IMR-90 (cell line): Measurements from ENCODE around the gene PAX5. TPM values are rescaled to one million over a fixed set of nuclear protein-coding genes. Genes with fewer than 3 reads are reported as not detected.

Experiments used
- ATAC-seq: fragments of 200-7000 bp; cut with Tn5 transposase; 2 replicates; pipeline ENCODE4 v1.9.1; 2020; ENCODE audit warnings: low read depth, mild to moderate bottlenecking, moderate library complexity
- BruUV-seq: library from RNA; stranded (reverse); fragments of 400-500 nt; replicated peaks from 2 replicates; lab custom pipeline; 2021; lab: Mats Ljungman, UMichigan
- CTCF ChIA-PET: fragments of 300-600 bp; formaldehyde crosslinking; extraction: SDS; loops from one replicate; lab custom pipeline; 2021; ENCODE audit warnings: antibody characterized with exemption; lab: Yijun Ruan, JAX
- POLR2A ChIA-PET: fragments of 300-600 bp; sonication (Branson Sonifier 250); formaldehyde crosslinking; loops from one replicate; lab custom pipeline; 2022; ENCODE audit warnings: antibody characterized with exemption; ENCODE audit not compliant: unreplicated experiment; lab: Charles Lee
- DNase-seq: peaks from one replicate; pipeline ENCODE4 v3.0.0; 2013
- H2AFZ ChIP-seq: replicated peaks from 2 replicates; pipeline ENCODE3; 2013; ENCODE audit warnings: low read length, mild to moderate bottlenecking; ENCODE audit not compliant: poor library complexity
- H2AK5ac ChIP-seq: 2 replicates; pipeline ENCODE4 v1.6.1; 2013; ENCODE audit warnings: low read depth, low read length, inconsistent platforms
- H2AK9ac ChIP-seq: replicated peaks from 2 replicates; pipeline ENCODE3; 2013; ENCODE audit warnings: mild to moderate bottlenecking, low read depth, low read length, moderate library complexity; ENCODE audit not compliant: poor library complexity
- H2BK120ac ChIP-seq: 2 replicates; pipeline ENCODE4 v1.6.1; 2013; ENCODE audit warnings: low read depth, low read length, inconsistent platforms
- H2BK15ac ChIP-seq: 3 replicates; pipeline ENCODE4 v1.6.1; 2013; ENCODE audit warnings: low read depth, low read length, inconsistent platforms
- H2BK20ac ChIP-seq: 2 replicates; pipeline ENCODE4 v1.6.1; 2013; ENCODE audit warnings: low read depth, mild to moderate bottlenecking, inconsistent platforms, low read length, moderate library complexity
- H2BK5ac ChIP-seq: 2 replicates; pipeline ENCODE4 v1.6.1; 2013; ENCODE audit warnings: mild to moderate bottlenecking, low read depth, low read length, inconsistent platforms; ENCODE audit not compliant: poor library complexity, severe bottlenecking
- H3K14ac ChIP-seq: replicated peaks from 2 replicates; pipeline ENCODE4 v1.6.1; 2013; ENCODE audit warnings: low read depth, low read length, inconsistent platforms
- H3K18ac ChIP-seq: 2 replicates; pipeline ENCODE4 v1.6.1; 2013; ENCODE audit warnings: low read depth, low read length, control low read depth
- H3K23ac ChIP-seq: 2 replicates; pipeline ENCODE4 v1.6.1; 2013; ENCODE audit warnings: low read depth, low read length, inconsistent platforms
- H3K27ac ChIP-seq: 2 replicates; pipeline ENCODE4 v1.5.1; 2013; ENCODE audit warnings: mild to moderate bottlenecking, control low read depth, low read length; ENCODE audit not compliant: insufficient read depth
- H3K27me3 ChIP-seq: 2 replicates; pipeline ENCODE4 v1.6.1; 2013; ENCODE audit warnings: low read length; ENCODE audit not compliant: control insufficient read depth, insufficient read depth
- H3K36me3 ChIP-seq: 2 replicates; pipeline ENCODE4 v1.6.1; 2013; ENCODE audit warnings: low read length, mixed read lengths; ENCODE audit not compliant: control insufficient read depth, insufficient read depth
- H3K4ac ChIP-seq: 2 replicates; pipeline ENCODE4 v1.6.1; 2013; ENCODE audit warnings: low read depth, low read length, inconsistent platforms
- H3K4me1 ChIP-seq: 2 replicates; pipeline ENCODE4 v1.6.1; 2013; ENCODE audit warnings: low read length, mixed read lengths; ENCODE audit not compliant: control insufficient read depth, insufficient read depth
- H3K4me2 ChIP-seq: 2 replicates; pipeline ENCODE4 v1.6.1; 2013; ENCODE audit warnings: low read depth, mild to moderate bottlenecking, control low read depth, low read length, moderate library complexity
- H3K4me3 ChIP-seq: 2 replicates; pipeline ENCODE4 v1.5.1; 2013; ENCODE audit warnings: low read depth, mild to moderate bottlenecking, control low read depth, low read length, moderate library complexity; ENCODE audit not compliant: insufficient read depth
- H3K56ac ChIP-seq: 2 replicates; pipeline ENCODE4 v1.6.1; 2013; ENCODE audit warnings: low read length, inconsistent platforms; ENCODE audit not compliant: insufficient read depth; ENCODE audit errors: extremely low read depth
- H3K79me1 ChIP-seq, 2 experiments: 2 replicates each; pipeline ENCODE4 v1.6.1; 2013; ENCODE audit warnings: low read length in 2 of 2, inconsistent platforms in 1 of 2, low read depth in 1 of 2
- H3K9ac ChIP-seq: 2 replicates; pipeline ENCODE4 v1.6.1; 2013; ENCODE audit warnings: low read depth, low read length, control low read depth
- H3K9me1 ChIP-seq: 2 replicates; pipeline ENCODE4 v1.6.1; 2013; ENCODE audit warnings: low read length, inconsistent platforms; ENCODE audit not compliant: insufficient read depth
- H3K9me3 ChIP-seq: 2 replicates; pipeline ENCODE4 v1.6.1; 2013; ENCODE audit warnings: low read length; ENCODE audit not compliant: control insufficient read depth, insufficient read depth
- H4K20me1 ChIP-seq: 2 replicates; pipeline ENCODE4 v1.6.1; 2013; ENCODE audit warnings: low read length, inconsistent platforms; ENCODE audit not compliant: insufficient read depth
- H4K5ac ChIP-seq: 2 replicates; pipeline ENCODE4 v1.6.1; 2013; ENCODE audit warnings: mild to moderate bottlenecking, low read depth, low read length, control low read depth
- H4K8ac ChIP-seq, 2 experiments: 2 replicates each; pipeline ENCODE4 v1.6.1; 2013; ENCODE audit warnings: low read depth in 2 of 2, low read length in 2 of 2, control low read depth in 1 of 2, inconsistent platforms in 1 of 2
- H4K91ac ChIP-seq: 2 replicates; pipeline ENCODE4 v1.6.1; 2013; ENCODE audit warnings: low read depth, low read length, inconsistent platforms; ENCODE audit not compliant: insufficient read depth
- CEBPB ChIP-seq: IDR thresholded peaks from 2 replicates; pipeline ENCODE4 v1.6.1; 2012; ENCODE audit warnings: low read depth, low read length, improper control_type of control experiment
- CHD1 ChIP-seq: IDR thresholded peaks from 2 replicates; pipeline ENCODE4 v1.6.1; 2012; ENCODE audit warnings: low read depth, low read length, improper control_type of control experiment
- MAFK ChIP-seq: IDR thresholded peaks from 2 replicates; pipeline ENCODE4 v1.6.1; 2012; ENCODE audit warnings: low read depth, low read length, improper control_type of control experiment
- MAZ ChIP-seq: IDR thresholded peaks from 2 replicates; pipeline ENCODE4 v1.6.1; 2012; ENCODE audit warnings: low read depth, mild to moderate bottlenecking, low read length, improper control_type of control experiment, moderate library complexity, borderline replicate concordance
- MXI1 ChIP-seq: IDR thresholded peaks from 2 replicates; pipeline ENCODE4 v1.6.1; 2012; ENCODE audit warnings: low read depth, mild to moderate bottlenecking, low read length, moderate library complexity, borderline replicate concordance
- NFE2L2 ChIP-seq: fragments of 150-350 bp; IDR thresholded peaks from 2 replicates; pipeline ENCODE4 v1.6.1; 2016; ENCODE audit warnings: low read depth, mild to moderate bottlenecking, low read length
- POLR2A ChIP-seq: IDR thresholded peaks from 2 replicates; pipeline ENCODE4 v1.6.1; 2012; ENCODE audit warnings: mild to moderate bottlenecking, low read depth, low read length
- RAD21 ChIP-seq: IDR thresholded peaks from 2 replicates; pipeline ENCODE4 v1.6.1; 2012; ENCODE audit warnings: low read length, improper control_type of control experiment
- RCOR1 ChIP-seq: IDR thresholded peaks from 2 replicates; pipeline ENCODE4 v1.6.1; 2012; ENCODE audit warnings: mild to moderate bottlenecking, low read length, improper control_type of control experiment; ENCODE audit not compliant: insufficient replicate concordance
- RFX5 ChIP-seq: IDR thresholded peaks from 2 replicates; pipeline ENCODE4 v1.8.0; 2012; ENCODE audit warnings: low read depth, mild to moderate bottlenecking, low read length, moderate library complexity
- SMC3 ChIP-seq: fragments of 150-350 bp; IDR thresholded peaks from 2 replicates; pipeline ENCODE4 v1.6.1; 2016; ENCODE audit warnings: low read depth, mild to moderate bottlenecking, antibody characterized with exemption, low read length, moderate library complexity
- WGBS, 2 experiments: methylation state at CpG; one replicate each; pipeline versions ENCODE4 v1.1.5 to v1.1.7; 2013; ENCODE audit warnings: missing lambda C conversion rate in 2 of 2; ENCODE audit not compliant: insufficient read length in 1 of 2; ENCODE audit errors: extremely low coverage in 2 of 2; 5-methylcytosine and 5-hydroxymethylcytosine counted together
- dilution Hi-C: fragments of 300-500 bp; cut with HindIII; formaldehyde crosslinking; loops from one replicate; pipeline ENCODE4 v1.14.3; 2018; ENCODE audit warnings: low sequenced_read_pairs; ENCODE audit not compliant: unreplicated experiment
- in situ Hi-C: fragments of 300-500 bp; cut with MboI; formaldehyde crosslinking; loops from 3 replicates; pipeline ENCODE4 v1.14.3; 2019; ENCODE audit warnings: low sequenced_read_pairs, inconsistent platforms, mixed read lengths
- intact Hi-C: fragments of 100-400 bp; cut with micrococcal nuclease; formaldehyde crosslinking; loops from 2 replicates; pipeline ENCODE4 v1.10.0; 2022
- polyA plus RNA-seq, 3 experiments: library from polyadenylated mRNA; depleted of rRNA; stranded (reverse); fragments of >200 nt; gene quantifications; 2 replicates each; pipeline ENCODE4 v1.2.3, GENCODE V29; 2012; ENCODE audit warnings: low replicate concordance in 1 of 3
- total RNA-seq: library from RNA; depleted of rRNA; stranded (reverse); fragments of >200 nt; gene quantifications from 2 replicates; pipeline ENCODE4 v1.2.3, GENCODE V29; 2012
- TF ChIP-seq, protein P1 (sequence below): fragments of 150-350 bp; IDR thresholded peaks from 2 replicates; pipeline ENCODE4 v1.6.1; 2016; ENCODE audit warnings: low read depth, mild to moderate bottlenecking, low read length, moderate library complexity, borderline replicate concordance

The PAX5 gene
- total and polyA plus RNA-seq, 2 of the 4 experiments (the other 2 are of a cell fraction), result not detected

DNA sequence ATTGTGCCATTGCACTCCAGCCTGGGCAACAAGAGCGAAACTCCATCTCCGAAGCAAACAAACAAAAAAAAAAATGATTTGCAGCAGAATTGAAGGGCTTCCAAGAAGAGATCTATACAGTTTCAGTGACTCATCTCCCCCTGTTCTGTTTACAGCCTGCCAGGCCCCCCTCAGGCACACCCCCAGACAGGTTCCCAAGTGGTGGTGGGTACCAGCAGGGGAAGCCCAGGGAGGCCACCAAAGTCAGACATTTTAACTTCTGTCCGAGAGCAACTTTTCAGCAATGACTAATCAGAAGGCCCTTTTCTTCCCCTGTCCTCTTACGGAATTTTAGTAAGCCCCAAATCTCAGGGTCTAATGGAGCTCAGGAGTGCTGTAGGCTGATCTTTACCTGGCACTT is 98.7 kb downstream of the PAX5 start:
- no peak overlapping the region for H2AK5ac ChIP-seq
- dilution Hi-C loops (no loop called here), in situ Hi-C loops (no loop called here), intact Hi-C loops (no loop called here)
- no peak overlapping the region for H2AK9ac ChIP-seq
- H4K20me1 ChIP-seq, result no peaks in the 10 kb centered on the region
- H3K56ac ChIP-seq, result no peak overlapping the region
- H3K9ac ChIP-seq, result no peak overlapping the region
- no peak overlapping the region for H2BK15ac ChIP-seq
- H3K27ac ChIP-seq, result no peak overlapping the region
- H2AFZ ChIP-seq, result no peak overlapping the region
- ATAC-seq (no peak), DNase-seq (no peak)
- no peak overlapping the region for H4K5ac ChIP-seq
- H4K91ac ChIP-seq, result no peak overlapping the region
- WGBS, 2 experiments, result 80% methylated on average over 2 of the region's 4 CpGs; no CpG with 5 or more reads in 1 of the 2 experiments
- H4K8ac ChIP-seq, result no peak overlapping the region
- no peak overlapping the region for H2BK120ac ChIP-seq
- no peak overlapping the region for H3K14ac ChIP-seq
- H3K4me3 ChIP-seq, result no peak overlapping the region
- H3K27me3 ChIP-seq, result peaks cover 26% of the 10 kb centered on the region
- H3K18ac ChIP-seq, result no peak overlapping the region
- H3K4ac ChIP-seq, result no peak overlapping the region
- no peaks in the 10 kb centered on the region for H3K9me3 ChIP-seq
- no peak for TF ChIP-seq RFX5
- no peak for TF ChIP-seq POLR2A
- TF ChIP-seq, protein P1, sequence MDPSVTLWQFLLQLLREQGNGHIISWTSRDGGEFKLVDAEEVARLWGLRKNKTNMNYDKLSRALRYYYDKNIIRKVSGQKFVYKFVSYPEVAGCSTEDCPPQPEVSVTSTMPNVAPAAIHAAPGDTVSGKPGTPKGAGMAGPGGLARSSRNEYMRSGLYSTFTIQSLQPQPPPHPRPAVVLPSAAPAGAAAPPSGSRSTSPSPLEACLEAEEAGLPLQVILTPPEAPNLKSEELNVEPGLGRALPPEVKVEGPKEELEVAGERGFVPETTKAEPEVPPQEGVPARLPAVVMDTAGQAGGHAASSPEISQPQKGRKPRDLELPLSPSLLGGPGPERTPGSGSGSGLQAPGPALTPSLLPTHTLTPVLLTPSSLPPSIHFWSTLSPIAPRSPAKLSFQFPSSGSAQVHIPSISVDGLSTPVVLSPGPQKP, result no peak
- TF ChIP-seq CHD1, result no peak
- no peak for TF ChIP-seq SMC3
- TF ChIP-seq RAD21, result no peak
- TF ChIP-seq MAZ, result no peak
- no peak for TF ChIP-seq CEBPB
- no peak for TF ChIP-seq RCOR1
- TF ChIP-seq MXI1, result no peak
- TF ChIP-seq NFE2L2, result no peak
- TF ChIP-seq MAFK, result no peak
- ChIA-PET CTCF (no interaction called here), POLR2A (no interaction called here)
- no peaks in the 10 kb centered on the region for H3K36me3 ChIP-seq
- no peak overlapping the region for H3K23ac ChIP-seq
- no peak overlapping the region for H2BK20ac ChIP-seq
- no peaks in the 10 kb centered on the region for H3K4me1 ChIP-seq
- no peak overlapping the region for H2BK5ac ChIP-seq
- no TSS peak for BruUV-seq
- no peaks in the 10 kb centered on the region for H3K79me1 ChIP-seq
- no peak overlapping the region for H3K4me2 ChIP-seq
- no peaks in the 10 kb centered on the region for H3K9me1 ChIP-seq
